GM19193 (cell line): ENCODE results near the gene TBC1D2.

ENCODE experiments used
- POLR2A ChIP-seq: IDR thresholded peaks from 4 replicates; pipeline ENCODE4 v1.6.1; 2011; ENCODE audit not compliant: insufficient read depth, insufficient read length; ENCODE audit errors: extremely low read depth

TBC1D2 gene

GRCh38 chr9:98255578-98256296 is at the start of gene TBC1D2:
Gene TBC1D2, minus strand, starts transcription at chr9:98255649. Its CDS starts 108 bp downstream, at chr9:98255541.
- TF ChIP-seq POLR2A: peak; percentile 80

DNA sequence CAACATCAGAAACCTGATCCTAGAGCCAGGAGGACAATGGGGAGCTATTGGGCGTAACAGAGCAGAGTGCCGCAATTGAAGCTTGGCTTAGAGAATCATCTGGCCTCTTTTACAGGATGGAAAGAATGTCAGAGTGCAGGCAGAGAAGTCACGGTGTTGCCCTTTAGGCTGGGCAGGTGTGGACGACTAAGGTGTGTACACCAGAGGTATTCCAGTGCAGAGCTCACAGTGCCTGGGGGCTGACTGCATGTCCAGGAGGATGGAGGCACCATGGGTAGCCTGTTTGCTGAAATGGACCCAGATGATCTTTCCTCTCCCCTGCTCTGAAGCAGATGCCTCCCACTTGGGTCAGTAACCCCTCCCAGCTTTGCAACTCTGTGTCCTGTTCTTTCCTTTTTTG is 48.9 kb upstream of the TBC1D2 start:
- TF ChIP-seq POLR2A: no peak

GRCh38 chr9:98303633-98304125 is 48.2 kb upstream of the TBC1D2 start:
- no peak for TF ChIP-seq POLR2A

- no peak for TF ChIP-seq POLR2A
Measured at GRCh38 chr9:98302938-98303632, 47.6 kb upstream of the TBC1D2 start.

- no peak for TF ChIP-seq POLR2A
Measured at GRCh38 chr9:98302150-98302549, 46.7 kb upstream of the TBC1D2 start.

DNA sequence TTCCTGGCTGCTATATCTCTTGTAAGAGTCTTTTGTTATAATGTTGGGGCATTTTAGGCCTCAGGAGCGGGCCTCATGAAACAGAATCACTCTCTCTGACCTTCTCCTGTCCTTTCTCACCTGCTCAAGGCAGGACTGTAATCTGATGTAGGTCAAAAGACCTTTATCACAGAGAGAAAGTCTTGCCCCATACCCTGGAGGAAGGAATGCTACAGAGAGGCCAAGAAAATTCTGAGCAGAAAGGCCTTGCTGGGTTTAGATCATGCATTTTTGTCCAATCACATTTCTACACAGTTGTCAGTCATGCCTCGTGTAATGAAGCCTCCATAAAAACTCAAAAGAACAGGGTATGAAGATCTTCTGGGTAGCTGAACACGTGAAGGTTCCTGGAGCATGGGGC is 45.2 kb upstream of the TBC1D2 start:
- no peak for TF ChIP-seq POLR2A

GRCh38 chr9:98298476-98298875 is 43.0 kb upstream of the TBC1D2 start:
- TF ChIP-seq POLR2A: no peak

DNA sequence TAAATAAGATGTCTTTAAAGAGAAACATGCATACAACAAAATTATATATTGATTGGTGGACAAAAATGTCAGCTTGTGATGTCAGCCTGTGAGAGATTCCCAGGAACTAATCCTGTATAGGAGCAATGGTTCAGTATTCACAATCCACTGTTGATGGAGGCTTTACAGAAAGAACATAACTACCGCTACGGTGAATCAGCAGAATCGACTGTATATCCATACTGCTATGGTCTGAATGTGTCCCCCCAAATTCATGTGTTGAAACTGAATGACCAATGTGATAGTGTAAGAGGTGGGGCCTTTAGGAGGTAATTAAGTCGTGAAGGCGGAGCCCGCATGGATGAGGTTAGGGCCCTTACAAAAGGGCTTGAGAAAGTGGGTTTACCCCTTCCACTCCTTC is 40.4 kb upstream of the TBC1D2 start:
- no peak for TF ChIP-seq POLR2A

GRCh38 chr9:98291820-98292219 is 36.4 kb upstream of the TBC1D2 start:
- TF ChIP-seq POLR2A: no peak

DNA sequence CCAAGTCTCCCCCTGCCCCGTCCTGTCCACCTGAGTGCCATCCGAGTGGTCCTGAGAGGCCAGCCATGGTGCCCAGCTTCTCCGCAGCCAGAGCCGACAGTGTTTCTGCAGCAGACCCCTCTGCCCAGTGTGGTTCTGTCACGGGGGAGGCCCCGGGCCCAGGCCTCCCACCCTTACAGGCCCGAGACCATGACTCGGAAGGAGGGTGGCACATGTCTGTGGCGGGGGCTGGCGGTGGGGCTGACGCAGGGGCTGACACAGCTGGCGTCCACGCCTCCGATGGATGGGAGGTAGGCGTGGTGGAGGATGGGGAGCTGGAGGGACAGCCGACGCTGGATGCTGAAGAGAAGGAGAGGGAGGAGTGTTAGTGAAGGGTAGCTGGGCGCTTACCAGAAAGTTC is 35.0 kb upstream of the TBC1D2 start:
- TF ChIP-seq POLR2A: no peak

- TF ChIP-seq POLR2A: no peak
Measured at GRCh38 chr9:98289614-98290201, 34.3 kb upstream of the TBC1D2 start.

GRCh38 chr9:98288881-98289280 is 33.4 kb upstream of the TBC1D2 start:
- no peak for TF ChIP-seq POLR2A

GRCh38 chr9:98287384-98287783 is 31.9 kb upstream of the TBC1D2 start:
- TF ChIP-seq POLR2A: no peak

DNA sequence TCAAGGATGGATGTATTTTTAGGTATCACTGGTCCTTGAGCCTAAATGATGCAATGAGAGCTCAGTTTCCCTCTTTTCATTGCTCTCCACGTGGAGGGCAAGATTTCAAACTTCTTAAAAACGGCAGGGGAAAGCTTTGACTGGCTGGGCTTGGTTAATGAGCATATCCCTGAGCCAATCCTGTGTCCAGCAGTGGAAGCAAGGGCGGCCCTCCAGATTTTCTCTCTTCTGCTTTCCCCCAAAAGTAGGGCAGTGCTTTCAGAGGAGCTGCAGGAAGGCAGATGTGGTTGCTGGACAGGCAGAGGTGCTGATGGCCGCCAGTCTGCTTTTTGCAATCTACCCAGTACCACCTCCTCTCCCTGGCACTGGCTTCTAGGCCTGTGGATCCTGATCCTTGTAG is 30.0 kb upstream of the TBC1D2 start:
- TF ChIP-seq POLR2A: no peak

DNA sequence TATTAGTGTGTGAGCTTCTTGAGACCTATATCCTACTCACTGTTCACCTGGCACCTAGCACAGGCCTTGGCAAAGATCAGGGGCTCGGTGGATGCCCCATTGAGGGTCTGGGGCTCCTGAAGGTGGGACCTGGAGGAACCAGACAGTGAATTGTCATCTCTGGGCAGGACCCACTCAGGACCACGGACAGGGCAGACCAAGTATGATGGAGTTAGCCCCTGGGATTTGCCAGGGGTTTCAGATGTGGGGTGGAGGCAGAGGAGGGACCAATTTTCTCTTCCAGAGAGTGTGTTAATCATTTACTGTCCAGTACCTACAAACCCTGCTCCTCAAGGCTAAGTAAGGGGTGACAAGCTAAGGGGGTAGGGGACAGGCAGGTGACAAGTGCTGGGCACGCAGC is 29.3 kb upstream of the TBC1D2 start:
- no peak for TF ChIP-seq POLR2A

GRCh38 chr9:98281281-98281680 is 25.8 kb upstream of the TBC1D2 start:
- no peak for TF ChIP-seq POLR2A

- no peak for TF ChIP-seq POLR2A
Measured at GRCh38 chr9:98280574-98280973, 25.1 kb upstream of the TBC1D2 start.

DNA sequence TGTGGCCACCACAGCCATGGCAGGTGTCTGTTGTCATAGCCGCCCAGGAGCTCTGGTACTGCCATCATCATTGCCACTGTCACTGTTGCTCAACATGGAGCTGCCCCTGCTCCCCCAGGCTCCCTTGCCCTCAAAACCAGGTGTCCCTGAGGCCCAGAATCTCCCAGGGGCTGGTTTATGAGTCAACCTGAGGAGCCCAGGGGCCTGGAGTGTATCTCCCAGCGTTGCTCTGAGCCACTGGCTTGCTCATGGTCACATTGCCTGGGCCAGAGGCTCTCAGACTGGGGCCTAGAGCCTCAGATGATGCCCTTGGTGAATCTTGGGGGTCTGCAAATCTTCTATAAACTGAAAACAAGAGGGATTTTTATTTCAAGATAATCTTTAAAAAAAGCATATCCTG is 24.7 kb upstream of the TBC1D2 start:
- no peak for TF ChIP-seq POLR2A
